ENCODE measurements around the gene LAMC2. TPM values are rescaled to one million over a fixed set of nuclear protein-coding genes. Genes with fewer than 3 reads are reported as not detected.

The LAMC2 gene
- total and polyA plus RNA-seq, 10 of the 15 experiments (the other 5 are each of a cell fraction or from before 2014, with no cell fraction given): 0.27 to 1.5 (median 0.92) TPM

GRCh38 chr1:183262628-183263200 lies 76.7 kb downstream of the LAMC2 start:
- SMC1A ChIA-PET (ENCODE audit: uncharacterized antibody, unreplicated experiment): interaction anchor here (0.9 to 1.1 kb wide), 2 partner anchors 31 to 37 kb away, joined by 3 read pairs; no protein-coding TSS in a partner anchor
- Histone ChIP-seq H3K4me1 (ENCODE audit: control insufficient read depth, insufficient read depth, low read length) (no peaks in the 10 kb centered on the region), H2AFZ (ENCODE audit: control insufficient read depth, low read depth, low read length) (no peak overlapping the region), H4K20me1 (ENCODE audit: control insufficient read depth, insufficient read depth) (no peaks in the 10 kb centered on the region), H3K4me3 (no peak overlapping the region), H3K36me3 (ENCODE audit: control insufficient read depth in 2 of 2, insufficient read depth in 2 of 2, low read length in 1 of 2) (no peaks in the 10 kb centered on the region), H3K27ac (ENCODE audit: control insufficient read depth, insufficient read depth) (no peak overlapping the region), H3K9me3 (replicated peaks; ENCODE audit: control insufficient read depth, insufficient read depth, low read length) (no peaks in the 10 kb centered on the region), H3K27me3 (replicated peaks in 1 of 2; ENCODE audit: control insufficient read depth in 2 of 2, insufficient read depth in 2 of 2, low read length in 1 of 2) (peaks cover 0 to 2% of the 10 kb centered on the region in 2 experiments; a peak in 1 of 4 replicates), H3K79me2 (ENCODE audit: control insufficient read depth, insufficient read depth, low read length) (no peaks in the 10 kb centered on the region), H3K4me2 (ENCODE audit: control insufficient read depth, insufficient read depth) (no peak overlapping the region), H3K9ac (ENCODE audit: control insufficient read depth, insufficient read depth, low read length) (no peak overlapping the region)
- ATAC-seq (no peak), FAIRE-seq (no peak), DNase-seq (ENCODE audit: low read depth, low spot score) (no peak)
- POLR2A ChIA-PET: interaction anchor here (0.5 to 1.6 kb wide), 2 partner anchors 13 to 15 kb away, joined by 4 to 7 read pairs; no protein-coding TSS in a partner anchor
- TF ChIP-seq MYB (IDR thresholded peaks at IDR 0.05; ENCODE audit: borderline replicate concordance, low read depth, low read length): no peak
- TF ChIP-seq CREM (IDR thresholded peaks at IDR 0.05; ENCODE audit: low read depth): no peak
- BruUV-seq (replicated peaks): no TSS peak
- in situ Hi-C loops (cut with MboI): no loop called here
- RAD21 ChIA-PET (ENCODE audit: unreplicated experiment): interaction anchor here (0.9 to 1.4 kb wide), 3 partner anchors 15 to 235 kb away, joined by 3 read pairs; no protein-coding TSS in a partner anchor
- intact Hi-C loops (cut with micrococcal nuclease; ENCODE audit: unreplicated experiment): no loop called here
- 17% methylated on average over 5 of the region's 5 CpGs for WGBS (ENCODE audit: insufficient coverage, insufficient replicate concordance, low lambda C conversion rate, missing lambda C conversion rate)
- CTCF ChIA-PET: interaction anchor here (0.9 to 2.9 kb wide), 3 partner anchors 20 to 35 kb away, joined by 3 to 9 read pairs (median 3); no protein-coding TSS in a partner anchor

DNA sequence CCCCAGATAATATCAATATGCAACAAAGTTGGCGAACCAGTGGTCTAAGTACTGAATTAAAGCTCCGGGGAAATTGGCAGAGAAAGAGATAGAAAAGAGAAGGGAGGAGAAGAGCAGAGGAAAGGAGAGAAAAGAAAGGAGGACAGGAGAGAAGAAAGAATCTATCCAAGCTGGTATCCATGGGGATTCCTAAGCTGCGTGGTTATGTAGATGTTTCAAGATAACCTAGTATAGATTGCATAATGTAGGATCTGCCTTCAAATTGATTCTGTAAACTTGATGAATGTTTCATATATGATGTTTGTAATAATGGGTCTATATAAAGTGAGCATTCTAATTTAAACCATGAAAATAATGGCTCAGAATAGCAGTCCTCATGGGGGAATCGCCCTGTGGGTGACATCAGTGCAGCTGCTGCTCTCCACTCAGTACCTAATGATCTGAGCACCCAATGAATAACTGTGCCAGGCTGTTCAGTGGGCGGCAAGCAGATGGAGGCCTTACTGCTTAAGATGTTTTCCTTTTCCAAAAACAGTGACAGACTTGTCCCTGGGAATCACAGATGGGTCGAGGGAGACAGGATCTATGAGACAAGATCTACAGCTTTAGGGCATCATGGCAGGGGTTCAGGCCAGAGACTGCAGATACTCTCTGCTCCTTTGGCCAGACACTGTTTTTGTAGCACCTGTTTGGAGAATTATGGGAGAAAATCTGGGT lies 78.0 kb downstream of the LAMC2 start:
- CTCF ChIA-PET: interaction anchor here (0.6 to 1.4 kb wide), 3 partner anchors 244 to 865 kb away, joined by 3 read pairs; no protein-coding TSS in a partner anchor
- no peaks in the 10 kb centered on the region for H3K9me3 ChIP-seq (replicated peaks; ENCODE audit: control insufficient read depth, insufficient read depth, low read length)
- no peak for DNase-seq (ENCODE audit: low read depth, low spot score)
- no peak for FAIRE-seq
- no peaks in the 10 kb centered on the region for H4K20me1 ChIP-seq (ENCODE audit: control insufficient read depth, insufficient read depth)
- 53% methylated on average over 6 of the region's 6 CpGs for WGBS (ENCODE audit: insufficient coverage, insufficient replicate concordance, low lambda C conversion rate, missing lambda C conversion rate)
- no peaks in the 10 kb centered on the region for H3K36me3 ChIP-seq (ENCODE audit: control insufficient read depth in 2 of 2, insufficient read depth in 2 of 2, low read length in 1 of 2)
- no peak overlapping the region for H3K4me2 ChIP-seq (ENCODE audit: control insufficient read depth, insufficient read depth)
- no TSS peak for BruUV-seq (replicated peaks)
- in situ Hi-C loops (cut with MboI) (no loop called here), intact Hi-C loops (cut with micrococcal nuclease; ENCODE audit: unreplicated experiment) (no loop called here)
- SMC1A ChIA-PET (ENCODE audit: uncharacterized antibody, unreplicated experiment): interaction anchor here (0.8 kb wide), 1 partner anchor 86 kb away, joined by 3 read pairs; no protein-coding TSS in a partner anchor
- TF ChIP-seq BRCA1 (IDR thresholded peaks at IDR 0.05; ENCODE audit: low read depth, low read length) (no peak), RELA (IDR thresholded peaks at IDR 0.05; ENCODE audit: borderline replicate concordance, partially characterized antibody) (no peak), CBX3 (IDR thresholded peaks at IDR 0.05; ENCODE audit: borderline replicate concordance, low read depth) (no peak), STAT3 (IDR thresholded peaks at IDR 0.05; ENCODE audit: low read depth, low read length) (no peak), RUNX3 (IDR thresholded peaks at IDR 0.05; ENCODE audit: low read length) (no peak), SRF (IDR thresholded peaks at IDR 0.05; ENCODE audit: low read depth in 2 of 2, low read length in 2 of 2) (no peak), ZNF24 (IDR thresholded peaks at IDR 0.05) (no peak)
- no peak overlapping the region for H2AFZ ChIP-seq (ENCODE audit: control insufficient read depth, low read depth, low read length)
- peaks cover 0 to 2% of the 10 kb centered on the region in 2 experiments; a peak in 1 of 4 replicates for H3K27me3 ChIP-seq (replicated peaks in 1 of 2; ENCODE audit: control insufficient read depth in 2 of 2, insufficient read depth in 2 of 2, low read length in 1 of 2)
- no peak for ATAC-seq
- no peaks in the 10 kb centered on the region for H3K79me2 ChIP-seq (ENCODE audit: control insufficient read depth, insufficient read depth, low read length)
- H3K4me1 ChIP-seq (ENCODE audit: control insufficient read depth, insufficient read depth, low read length): no peaks in the 10 kb centered on the region
- no peak overlapping the region for H3K27ac ChIP-seq (ENCODE audit: control insufficient read depth, insufficient read depth)
- no peak overlapping the region for H3K4me3 ChIP-seq
- H3K9ac ChIP-seq (ENCODE audit: control insufficient read depth, insufficient read depth, low read length): no peak overlapping the region
- POLR2A ChIA-PET: no interaction called here
- RAD21 ChIA-PET (ENCODE audit: unreplicated experiment): interaction anchor here (1.0 to 1.4 kb wide), 2 partner anchors 14 to 236 kb away, joined by 3 read pairs; no protein-coding TSS in a partner anchor
